ENCODE results near the gene ZBTB24. TPM values are rescaled to one million over a fixed set of nuclear protein-coding genes. Genes with fewer than 3 reads are reported as not detected.
"Not testable (repeated sequence)": the region's sequence is repeated elsewhere in the genome, so short reads cannot be mapped to it uniquely, and the experiment has no call there.

Gene ZBTB24
- total RNA-seq, 1 donor from 2014 or later = 25.4 TPM

DNA sequence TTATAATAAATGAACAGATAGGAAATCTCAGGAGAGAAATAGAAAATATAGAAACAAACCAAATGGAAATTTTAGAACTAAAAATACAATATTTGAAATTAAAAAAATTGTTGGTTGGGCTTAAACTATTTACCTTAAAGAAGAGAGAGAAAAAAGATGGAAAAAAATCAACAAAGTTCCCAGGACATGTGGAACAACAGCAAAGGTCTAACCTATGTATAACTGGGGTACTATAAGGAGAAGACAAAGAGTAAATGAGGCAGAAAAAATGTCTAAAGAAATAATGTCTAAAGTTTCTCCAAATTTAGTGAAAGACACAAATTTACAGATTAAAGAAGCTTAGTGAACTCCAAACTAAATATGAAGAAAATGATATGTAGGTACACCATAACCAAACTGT, 41.1 kb upstream of the ZBTB24 start:
- peaks cover 4% of the 10 kb centered on the region for H3K9me3 Mint-ChIP-seq
- no peak overlapping the region for H3K4me3 Mint-ChIP-seq
- H3K36me3 Mint-ChIP-seq (ENCODE audit: low read depth) = peaks cover 4% of the 10 kb centered on the region
- ChIA-PET POLR2A (no interaction called here), CTCF (interaction anchor here (2.7 kb wide), 1 partner anchor 516 kb away, joined by 17 read pairs; no protein-coding TSS in a partner anchor)
- H3K27ac Mint-ChIP-seq = no peak overlapping the region
- TF ChIP-seq, protein P1, sequence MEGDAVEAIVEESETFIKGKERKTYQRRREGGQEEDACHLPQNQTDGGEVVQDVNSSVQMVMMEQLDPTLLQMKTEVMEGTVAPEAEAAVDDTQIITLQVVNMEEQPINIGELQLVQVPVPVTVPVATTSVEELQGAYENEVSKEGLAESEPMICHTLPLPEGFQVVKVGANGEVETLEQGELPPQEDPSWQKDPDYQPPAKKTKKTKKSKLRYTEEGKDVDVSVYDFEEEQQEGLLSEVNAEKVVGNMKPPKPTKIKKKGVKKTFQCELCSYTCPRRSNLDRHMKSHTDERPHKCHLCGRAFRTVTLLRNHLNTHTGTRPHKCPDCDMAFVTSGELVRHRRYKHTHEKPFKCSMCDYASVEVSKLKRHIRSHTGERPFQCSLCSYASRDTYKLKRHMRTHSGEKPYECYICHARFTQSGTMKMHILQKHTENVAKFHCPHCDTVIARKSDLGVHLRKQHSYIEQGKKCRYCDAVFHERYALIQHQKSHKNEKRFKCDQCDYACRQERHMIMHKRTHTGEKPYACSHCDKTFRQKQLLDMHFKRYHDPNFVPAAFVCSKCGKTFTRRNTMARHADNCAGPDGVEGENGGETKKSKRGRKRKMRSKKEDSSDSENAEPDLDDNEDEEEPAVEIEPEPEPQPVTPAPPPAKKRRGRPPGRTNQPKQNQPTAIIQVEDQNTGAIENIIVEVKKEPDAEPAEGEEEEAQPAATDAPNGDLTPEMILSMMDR (IDR thresholded peaks at IDR 0.05) = no peak
- intact Hi-C loops (cut with micrococcal nuclease) = no loop called here
- H3K27me3 Mint-ChIP-seq = no peaks in the 10 kb centered on the region
- H3K4me1 Mint-ChIP-seq = peaks cover 2% of the 10 kb centered on the region
- no peak for DNase-seq
- no peak for ATAC-seq (ENCODE audit: low read depth)

DNA sequence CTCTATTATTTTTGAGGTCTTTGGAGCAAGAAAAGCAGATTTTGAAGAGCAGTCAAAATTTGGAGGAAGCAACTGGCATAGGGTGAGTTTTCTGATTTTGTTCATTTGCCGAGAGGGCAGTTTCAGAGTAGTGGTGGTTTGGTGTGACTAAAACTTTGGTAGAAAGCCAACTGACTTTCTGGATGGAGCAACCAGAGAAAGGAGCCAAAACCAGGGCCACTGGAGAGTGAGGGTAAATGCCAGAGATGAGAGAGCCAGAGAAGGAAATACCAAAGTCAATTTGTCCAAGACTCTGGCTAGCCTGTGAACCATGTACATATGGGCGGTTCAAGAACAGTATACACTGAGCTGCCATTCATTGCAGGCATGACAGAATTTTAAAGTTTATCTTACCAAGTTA, 40.5 kb upstream of the ZBTB24 start:
- POLR2A ChIA-PET = no interaction called here
- no peak overlapping the region for H3K27ac Mint-ChIP-seq

DNA sequence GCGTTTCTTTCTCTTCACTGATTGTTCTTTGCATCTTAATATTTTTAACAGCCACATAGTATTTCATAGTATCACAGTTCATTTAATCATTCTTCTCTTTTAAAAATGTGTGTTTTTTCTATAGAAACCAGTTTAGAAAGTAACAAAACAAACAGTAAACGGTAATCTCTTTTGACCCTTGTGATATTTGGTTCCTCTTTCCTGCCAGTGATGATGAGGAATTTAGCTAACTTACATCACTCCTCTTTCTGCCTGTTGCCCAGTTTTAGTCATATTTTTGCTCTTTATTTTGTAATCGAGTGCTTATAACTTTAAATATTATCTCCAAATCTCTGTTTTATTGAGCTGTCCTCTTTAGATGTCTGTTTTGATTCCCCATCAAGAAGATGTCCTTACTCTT, 38.1 kb upstream of the ZBTB24 start:
- ChIA-PET POLR2A (no interaction called here), CTCF (no interaction called here)
- TF ChIP-seq, protein P1 (IDR thresholded peaks at IDR 0.05) = no peak
- H3K36me3 Mint-ChIP-seq (ENCODE audit: low read depth) = peaks cover 4% of the 10 kb centered on the region
- H3K9me3 Mint-ChIP-seq = peaks cover 4% of the 10 kb centered on the region
- H3K4me3 Mint-ChIP-seq = no peak overlapping the region
- intact Hi-C loops (cut with micrococcal nuclease) = no loop called here
- no peak overlapping the region for H3K27ac Mint-ChIP-seq
- peaks cover 9% of the 10 kb centered on the region for H3K4me1 Mint-ChIP-seq
- no peaks in the 10 kb centered on the region for H3K27me3 Mint-ChIP-seq
- ATAC-seq (ENCODE audit: low read depth) (no peak), DNase-seq (no peak)

More for the DNA sequence above, 40.5 kb upstream of the ZBTB24 start:
- CTCF ChIA-PET = no interaction called here
- Mint-ChIP-seq H3K36me3 (ENCODE audit: low read depth) (peaks cover 4% of the 10 kb centered on the region), H3K4me1 (peaks cover 2% of the 10 kb centered on the region), H3K27me3 (no peaks in the 10 kb centered on the region), H3K4me3 (no peak overlapping the region), H3K9me3 (peaks cover 4% of the 10 kb centered on the region)
- DNase-seq (no peak), ATAC-seq (ENCODE audit: low read depth) (no peak)
- intact Hi-C loops (cut with micrococcal nuclease) = no loop called here
- TF ChIP-seq, protein P1 (IDR thresholded peaks at IDR 0.05) = no peak

DNA sequence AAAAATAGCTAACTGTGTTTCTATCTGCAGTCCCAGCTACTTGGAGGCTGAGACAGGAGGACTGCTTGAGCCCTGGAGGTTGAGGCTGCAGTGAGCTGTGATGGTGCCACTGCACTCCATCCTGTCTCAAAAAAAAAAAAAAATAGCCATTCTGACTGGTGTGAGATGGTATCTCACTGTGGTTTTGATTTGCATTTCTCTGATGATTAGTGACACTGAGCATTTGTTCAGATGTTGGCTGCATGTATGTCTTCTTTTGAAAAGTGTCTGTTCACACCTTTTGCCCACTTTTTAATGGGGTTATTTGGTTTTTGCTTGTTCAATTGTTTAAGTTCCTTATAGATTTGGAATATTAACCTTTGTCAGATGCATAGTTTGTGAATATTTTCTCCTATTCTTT, 36.6 kb upstream of the ZBTB24 start:
- H3K27ac Mint-ChIP-seq; intact Hi-C loops (cut with micrococcal nuclease); DNase-seq; POLR2A ChIA-PET; H3K4me3 Mint-ChIP-seq; H3K36me3 Mint-ChIP-seq (ENCODE audit: low read depth); H3K9me3 Mint-ChIP-seq; CTCF ChIA-PET; H3K27me3 Mint-ChIP-seq; ATAC-seq (ENCODE audit: low read depth): not testable (repeated sequence)
- peaks cover 19% of the 10 kb centered on the region for H3K4me1 Mint-ChIP-seq

DNA sequence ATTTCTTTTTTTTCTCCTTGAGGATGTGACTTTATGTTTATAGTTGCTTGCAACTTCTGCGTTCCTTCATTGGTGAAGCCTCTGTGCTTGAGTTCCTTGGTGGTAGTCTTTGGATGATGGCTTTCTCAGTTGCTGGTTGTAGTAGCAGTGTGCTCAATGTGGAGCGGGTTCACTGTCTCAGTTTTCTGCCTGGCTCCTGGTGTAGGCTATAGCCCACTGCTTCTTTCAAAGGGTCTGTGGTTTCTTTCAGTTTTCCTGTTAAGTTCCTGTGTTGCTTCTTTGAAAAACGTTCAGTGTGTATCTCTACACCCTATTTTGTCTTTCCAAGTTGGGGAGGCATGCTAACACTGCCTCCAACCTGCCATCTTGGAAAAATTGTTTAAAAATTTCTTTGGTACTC, 33.9 kb upstream of the ZBTB24 start:
- peaks cover 2% of the 10 kb centered on the region for H3K9me3 Mint-ChIP-seq
- H3K27ac Mint-ChIP-seq = no peak overlapping the region
- DNase-seq = no peak
- POLR2A ChIA-PET = no interaction called here
- H3K4me3 Mint-ChIP-seq = no peak overlapping the region
- intact Hi-C loops (cut with micrococcal nuclease) = no loop called here
- H3K27me3 Mint-ChIP-seq = no peaks in the 10 kb centered on the region
- no peaks in the 10 kb centered on the region for H3K36me3 Mint-ChIP-seq (ENCODE audit: low read depth)
- CTCF ChIA-PET = no interaction called here
- peaks cover 19% of the 10 kb centered on the region for H3K4me1 Mint-ChIP-seq
- ATAC-seq (ENCODE audit: low read depth) = no peak
- TF ChIP-seq, protein P1 (IDR thresholded peaks at IDR 0.05) = no peak

DNA sequence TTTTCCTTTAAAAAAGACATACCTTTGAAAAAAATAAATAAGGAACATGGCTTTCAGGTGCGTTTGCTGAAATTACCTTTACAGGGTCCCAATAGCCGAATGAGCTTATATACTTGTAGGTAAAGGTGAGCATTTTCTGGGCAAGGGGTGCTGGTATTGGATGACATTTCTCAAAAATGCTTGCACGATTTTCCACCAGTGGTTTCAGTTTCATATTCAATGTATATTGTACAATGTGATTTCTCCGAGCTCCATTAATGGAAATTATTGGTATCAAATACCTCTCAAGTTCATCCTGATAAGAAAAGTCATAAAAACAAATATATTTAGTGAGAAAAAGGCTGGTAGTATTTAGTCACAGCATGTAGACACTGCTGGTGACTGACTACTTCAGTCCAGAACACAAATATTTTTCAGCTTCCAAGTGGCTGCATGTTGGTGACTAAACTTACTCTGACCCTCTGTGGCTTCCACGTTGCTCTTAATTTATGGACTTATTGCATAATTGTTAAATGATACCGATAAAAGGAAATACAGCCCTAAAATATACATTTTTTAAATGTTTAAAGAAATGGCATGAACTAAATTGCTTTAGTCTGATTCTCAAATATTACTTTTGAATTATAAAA, 32.9 kb upstream of the ZBTB24 start:
- Mint-ChIP-seq H3K4me3 (peak overlapping the region; percentile 47), H3K4me1 (peaks cover 19% of the 10 kb centered on the region), H3K36me3 (ENCODE audit: low read depth) (no peaks in the 10 kb centered on the region), H3K9me3 (peaks cover 2% of the 10 kb centered on the region), H3K27ac (no peak overlapping the region), H3K27me3 (no peaks in the 10 kb centered on the region)
- DNase-seq = no peak
- ATAC-seq (ENCODE audit: low read depth) = no peak
- CTCF ChIA-PET = no interaction called here
- POLR2A ChIA-PET = interaction anchor here (1.3 kb wide), 1 partner anchor 34 kb away, joined by 3 read pairs; no protein-coding TSS in a partner anchor
- intact Hi-C loops (cut with micrococcal nuclease) = no loop called here
- TF ChIP-seq, protein P1 (IDR thresholded peaks at IDR 0.05) = no peak

All from activated B cell treated with CpG ODN at 0.5 μM for 24 hours (primary cell).